HG03571 (cell line): ENCODE data around the gene CNGA3.
"Not testable (repeated sequence)": the region's sequence is repeated elsewhere in the genome, so short reads cannot be mapped to it uniquely, and the experiment has no call there.

Experiments used
- ATAC-seq: cut with Tn5 transposase; IDR thresholded peaks from one replicate; pipeline ENCODE4 v1.9.1; 2021; ENCODE audit not compliant: unreplicated experiment

The CNGA3 gene

DNA sequence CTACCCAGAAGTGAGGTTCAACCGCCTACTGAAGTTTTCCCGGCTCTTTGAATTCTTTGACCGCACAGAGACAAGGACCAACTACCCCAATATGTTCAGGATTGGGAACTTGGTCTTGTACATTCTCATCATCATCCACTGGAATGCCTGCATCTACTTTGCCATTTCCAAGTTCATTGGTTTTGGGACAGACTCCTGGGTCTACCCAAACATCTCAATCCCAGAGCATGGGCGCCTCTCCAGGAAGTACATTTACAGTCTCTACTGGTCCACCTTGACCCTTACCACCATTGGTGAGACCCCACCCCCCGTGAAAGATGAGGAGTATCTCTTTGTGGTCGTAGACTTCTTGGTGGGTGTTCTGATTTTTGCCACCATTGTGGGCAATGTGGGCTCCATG lies 49.7 kb downstream of the CNGA3 start:
- no peak for ATAC-seq

DNA sequence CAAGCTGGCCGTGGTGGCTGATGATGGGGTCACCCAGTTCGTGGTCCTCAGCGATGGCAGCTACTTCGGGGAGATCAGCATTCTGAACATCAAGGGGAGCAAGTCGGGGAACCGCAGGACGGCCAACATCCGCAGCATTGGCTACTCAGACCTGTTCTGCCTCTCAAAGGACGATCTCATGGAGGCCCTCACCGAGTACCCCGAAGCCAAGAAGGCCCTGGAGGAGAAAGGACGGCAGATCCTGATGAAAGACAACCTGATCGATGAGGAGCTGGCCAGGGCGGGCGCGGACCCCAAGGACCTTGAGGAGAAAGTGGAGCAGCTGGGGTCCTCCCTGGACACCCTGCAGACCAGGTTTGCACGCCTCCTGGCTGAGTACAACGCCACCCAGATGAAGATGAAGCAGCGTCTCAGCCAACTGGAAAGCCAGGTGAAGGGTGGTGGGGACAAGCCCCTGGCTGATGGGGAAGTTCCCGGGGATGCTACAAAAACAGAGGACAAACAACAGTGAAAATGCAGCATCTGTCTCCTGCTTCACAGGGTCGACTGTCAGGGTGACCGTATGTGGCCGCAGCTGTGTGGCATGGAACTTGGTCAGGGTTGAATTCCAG lies 50.6 kb downstream of the CNGA3 start:
- no peak for ATAC-seq

DNA sequence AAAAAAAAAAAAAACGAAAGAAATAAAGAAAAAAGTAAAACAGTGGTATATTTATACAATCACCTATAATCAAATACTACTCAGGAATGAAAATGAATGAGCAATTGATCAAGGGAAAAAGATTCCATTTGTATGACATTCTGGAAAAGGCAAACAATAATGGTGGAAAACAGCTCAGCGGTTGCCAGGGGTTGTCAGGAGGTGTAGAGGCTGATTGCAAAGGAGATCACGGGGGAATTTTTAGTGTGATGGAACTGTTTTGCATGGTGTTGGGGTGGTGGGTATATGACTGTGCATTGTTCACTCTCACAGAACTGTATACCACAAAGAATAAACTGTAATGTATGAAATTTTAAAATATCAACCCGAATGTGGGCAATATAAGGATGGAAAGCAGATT lies 52.9 kb downstream of the CNGA3 start:
- ATAC-seq, result no peak

DNA sequence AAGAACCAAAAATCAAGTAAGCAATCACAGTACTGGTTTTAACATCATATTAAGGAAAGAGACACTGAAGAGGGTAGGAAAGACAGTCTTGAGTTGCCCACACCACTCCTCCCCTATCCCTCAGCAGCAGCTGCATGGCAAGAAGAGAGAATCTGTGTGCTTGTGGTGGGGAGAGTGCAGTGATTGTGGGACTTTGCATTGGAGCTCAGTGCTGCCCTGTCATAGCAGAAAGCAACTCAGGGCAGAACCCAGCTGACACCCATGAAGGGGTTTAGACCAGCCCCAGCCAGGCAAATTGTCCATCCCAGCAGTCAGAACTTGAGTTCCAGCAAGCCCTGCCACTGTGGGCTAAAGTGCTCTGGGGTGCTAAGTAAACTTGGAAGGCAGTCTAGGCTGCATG lies 57.6 kb downstream of the CNGA3 start:
- ATAC-seq, result no peak

DNA sequence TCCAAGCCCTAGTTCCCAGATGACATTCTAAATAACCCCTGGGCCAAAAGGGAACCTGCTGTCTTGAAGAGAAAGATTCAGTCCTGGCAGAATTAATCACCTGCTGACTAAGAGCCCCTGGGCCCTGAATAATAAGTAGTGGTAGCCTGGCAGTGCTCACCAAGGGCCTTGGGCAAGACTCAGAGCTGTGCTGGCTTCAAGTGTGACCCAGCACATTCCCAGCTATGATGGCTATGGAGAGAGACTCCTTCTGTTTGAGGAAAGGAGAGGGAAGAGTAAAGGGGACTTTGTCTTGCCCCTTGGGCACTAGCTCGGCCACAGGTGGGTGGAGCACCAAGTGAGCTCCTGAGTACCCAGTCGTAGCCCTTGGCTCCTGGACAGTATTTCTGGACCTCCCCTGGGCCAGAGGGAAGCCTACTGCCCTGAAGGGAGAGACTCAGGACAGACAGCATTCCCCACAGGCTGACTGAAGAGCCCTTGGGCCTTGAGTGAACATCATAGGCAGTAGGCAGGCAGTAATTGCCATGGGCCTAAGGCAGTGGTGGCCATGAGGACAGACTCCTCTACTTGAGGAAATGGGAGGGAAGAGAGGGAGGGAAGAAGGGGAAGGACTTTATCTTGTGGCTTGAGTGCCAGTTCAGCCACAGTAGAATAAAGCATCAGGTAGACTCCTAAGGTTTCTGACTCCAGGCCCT lies 58.4 kb downstream of the CNGA3 start:
- no peak for ATAC-seq

DNA sequence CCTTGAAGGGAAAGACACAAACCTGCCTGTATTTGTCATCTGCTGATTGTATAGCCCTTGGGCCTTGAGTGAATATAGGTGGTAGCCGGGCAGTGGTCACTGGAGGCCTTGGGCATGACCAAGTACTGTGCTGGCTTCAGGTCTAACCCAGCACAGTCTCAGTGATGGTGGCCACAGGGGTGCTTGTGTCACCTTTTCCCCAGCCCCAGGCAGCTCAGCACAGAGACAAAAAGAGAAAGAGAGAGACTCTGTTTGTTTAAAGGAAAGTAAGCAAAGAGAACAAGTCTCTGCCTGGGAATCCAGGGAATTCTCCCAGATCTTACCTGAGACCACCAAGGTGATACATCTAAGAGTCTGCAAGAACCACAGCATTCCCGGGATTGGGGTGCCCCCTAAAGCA lies 59.0 kb downstream of the CNGA3 start:
- ATAC-seq, result no peak

DNA sequence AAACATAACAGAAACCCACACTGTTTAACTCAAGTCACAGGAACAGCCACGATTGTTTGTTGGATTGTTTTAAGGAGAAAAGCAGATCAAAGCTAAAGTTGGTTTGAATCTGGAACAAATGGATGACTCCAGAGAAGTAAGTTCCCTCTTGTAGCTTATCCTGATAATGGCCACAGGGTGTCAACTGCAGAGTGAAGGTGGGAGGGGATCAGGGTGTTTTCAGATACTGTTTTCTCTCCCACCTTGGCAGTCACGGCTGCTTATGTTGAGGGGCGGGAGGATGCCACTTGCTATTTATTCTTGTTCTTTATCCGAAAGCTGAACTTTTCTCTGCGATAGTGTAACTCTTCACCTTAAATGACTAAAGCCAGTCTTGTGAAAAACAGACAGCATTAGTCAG lies 61.9 kb downstream of the CNGA3 start:
- ATAC-seq, result no peak

DNA sequence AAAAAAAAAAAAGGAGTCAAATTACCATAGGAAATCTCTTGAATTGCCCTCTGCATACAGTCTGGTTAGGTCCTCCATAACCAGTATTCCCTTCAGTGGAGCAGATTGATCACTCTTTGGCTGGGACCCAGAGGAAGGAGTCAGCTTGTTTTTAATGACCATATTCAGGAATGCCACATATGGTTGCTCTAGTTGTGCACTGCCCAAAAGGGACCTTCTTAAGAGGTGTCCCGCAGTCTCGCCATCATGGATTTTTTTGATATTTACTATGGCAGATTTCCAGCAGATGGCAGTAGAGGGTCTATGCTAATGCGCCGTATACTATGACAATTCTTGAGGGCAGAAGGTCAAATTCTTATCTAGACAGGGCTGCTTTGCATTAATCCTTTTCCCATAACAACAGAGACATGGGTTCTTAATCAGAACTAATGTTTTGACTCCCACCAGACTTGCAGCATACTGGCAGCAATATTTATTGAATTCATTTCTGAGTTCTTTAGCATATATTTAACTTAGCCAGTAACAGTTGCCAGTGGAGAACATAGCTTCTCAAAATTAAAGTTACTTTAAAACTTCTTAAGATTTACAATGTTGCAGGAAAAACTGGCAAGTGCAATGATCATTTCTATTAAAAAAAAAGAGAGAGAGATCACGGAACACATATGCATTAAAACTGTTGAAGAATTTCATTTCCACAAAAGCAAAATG lies 66.6 kb downstream of the CNGA3 start:
- peak; percentile 79 for ATAC-seq

DNA sequence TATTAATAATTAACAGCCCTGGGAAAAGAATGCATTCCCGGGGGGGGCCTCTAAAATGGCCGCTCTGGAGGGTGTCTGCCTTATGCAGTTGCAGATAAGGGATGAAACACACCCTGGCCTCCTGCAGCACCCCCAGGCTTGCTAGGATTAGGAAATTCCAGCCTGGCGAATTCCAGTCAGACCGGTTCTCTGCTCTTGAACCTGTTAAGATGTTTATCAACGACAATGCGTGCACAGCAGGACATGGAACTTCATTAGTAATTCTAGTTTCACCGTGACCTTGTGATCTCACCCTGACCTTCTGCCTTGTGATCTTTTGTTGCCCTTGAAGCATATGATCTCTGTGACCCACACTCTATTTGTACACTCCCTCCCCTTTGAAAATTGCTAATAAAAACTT lies 68.0 kb downstream of the CNGA3 start:
- ATAC-seq, result not testable (repeated sequence)

DNA sequence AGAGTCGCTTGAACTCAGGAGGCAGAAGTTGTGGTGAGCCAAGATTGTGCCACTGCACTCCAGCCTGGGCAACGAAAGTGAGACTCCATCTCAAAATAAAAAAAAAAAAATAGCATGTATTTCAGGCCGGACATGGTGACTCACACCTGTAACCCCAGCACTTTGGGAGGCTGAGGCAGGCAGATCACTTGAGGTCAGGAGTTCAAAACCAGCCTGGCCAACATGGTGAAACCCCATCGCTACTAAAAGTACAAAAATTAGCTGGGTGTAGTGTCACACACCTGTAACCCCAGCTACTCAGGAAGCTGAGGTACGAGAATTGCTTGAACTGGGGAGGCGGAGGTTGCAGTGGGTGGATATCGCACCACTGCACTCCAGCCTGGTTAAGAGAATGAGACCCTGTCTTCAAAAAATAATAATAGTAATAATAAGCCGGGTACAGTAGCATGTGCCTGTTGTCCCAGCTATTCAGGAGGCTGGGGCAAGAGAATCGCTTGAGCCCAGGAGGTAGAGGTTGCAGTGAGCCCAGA lies 69.5 kb downstream of the CNGA3 start:
- not testable (repeated sequence) for ATAC-seq

DNA sequence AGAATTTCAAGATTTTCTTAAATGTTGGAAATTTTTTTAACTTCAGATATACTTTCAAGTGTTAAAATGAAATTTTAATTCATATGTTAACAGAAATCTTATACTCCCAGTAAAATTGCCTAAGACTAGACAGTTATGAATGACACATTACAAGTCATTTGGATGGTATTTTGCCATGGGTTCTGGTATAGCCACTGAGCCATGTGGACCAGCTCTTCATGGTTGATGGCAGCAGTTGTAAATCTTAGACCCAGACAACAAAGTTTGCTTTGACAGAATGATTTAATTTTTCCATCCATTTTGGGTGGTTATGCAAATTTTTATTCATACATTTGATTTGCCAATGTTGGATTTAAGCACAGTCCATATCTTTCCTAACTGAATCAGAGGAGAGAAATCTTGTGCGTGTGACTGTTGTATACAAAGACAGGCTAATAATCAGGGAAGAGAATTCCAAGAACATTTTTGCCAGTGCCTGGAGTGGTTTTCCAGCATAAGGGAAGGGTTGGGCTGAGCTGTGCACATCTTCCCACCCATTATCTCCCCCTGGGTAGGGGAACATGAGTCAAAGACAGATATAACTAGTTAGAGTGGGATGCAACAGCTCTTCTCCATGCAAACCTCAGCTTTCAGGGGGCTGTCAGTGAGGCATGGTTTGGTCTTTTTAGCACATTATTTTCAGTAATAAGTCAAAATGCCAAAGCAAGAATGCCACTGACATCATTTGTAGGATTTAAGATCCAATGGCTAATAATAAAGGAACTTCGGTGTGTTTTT lies 70.3 kb downstream of the CNGA3 start:
- ATAC-seq, result no peak

DNA sequence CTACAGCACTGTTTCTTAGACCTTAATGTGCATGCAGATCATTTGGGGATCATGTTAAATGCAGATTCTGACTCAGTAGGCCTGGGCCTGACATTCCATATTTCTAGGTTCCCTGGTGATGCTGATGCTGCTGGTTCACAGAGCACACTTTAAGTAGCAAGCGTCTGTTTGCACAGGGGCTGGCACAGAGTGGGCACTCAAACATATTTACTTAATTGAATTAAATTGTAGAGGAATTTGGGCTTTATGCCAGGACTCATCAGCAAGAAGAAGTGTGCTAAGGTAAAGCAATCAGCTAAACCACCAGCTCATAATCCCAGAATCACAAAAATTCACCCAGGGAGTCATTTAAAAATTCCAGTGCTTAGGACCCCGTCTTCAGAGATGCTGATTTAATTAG lies 73.3 kb downstream of the CNGA3 start:
- ATAC-seq, result no peak

DNA sequence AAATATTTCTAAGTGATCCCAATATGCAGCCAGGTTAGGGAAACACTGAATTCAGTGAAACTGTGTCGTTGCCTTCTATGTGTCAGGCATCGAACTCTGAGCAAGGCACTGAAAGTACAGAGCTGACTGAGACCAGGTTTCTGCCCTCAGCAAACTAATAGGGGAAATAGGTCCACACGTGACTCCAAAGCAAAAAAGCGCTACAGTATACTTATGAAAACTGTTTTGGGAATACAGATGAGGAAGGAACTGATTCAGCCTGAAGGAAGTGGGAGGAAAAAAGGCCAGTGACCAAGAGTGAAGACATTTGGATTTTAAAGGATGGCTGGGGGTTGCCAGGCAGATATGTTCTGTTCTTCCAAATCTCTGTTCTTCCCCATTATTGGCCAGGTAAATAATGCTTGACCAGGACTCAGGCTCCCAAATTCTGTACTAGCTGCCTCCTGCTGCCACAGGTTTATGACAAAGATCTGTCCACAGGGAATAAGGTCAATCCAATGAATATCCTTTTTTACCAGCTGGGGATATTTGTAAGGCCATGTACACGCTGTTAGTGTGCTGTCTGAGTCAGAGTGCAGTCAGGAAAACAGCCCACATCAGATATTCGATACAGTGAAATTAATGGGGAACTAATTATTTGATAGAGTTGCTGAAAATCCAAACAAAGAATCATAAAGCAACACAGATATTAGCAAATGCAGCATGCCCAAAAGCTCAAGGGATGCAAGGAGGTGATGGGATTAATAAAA lies 73.9 kb downstream of the CNGA3 start:
- no peak for ATAC-seq

DNA sequence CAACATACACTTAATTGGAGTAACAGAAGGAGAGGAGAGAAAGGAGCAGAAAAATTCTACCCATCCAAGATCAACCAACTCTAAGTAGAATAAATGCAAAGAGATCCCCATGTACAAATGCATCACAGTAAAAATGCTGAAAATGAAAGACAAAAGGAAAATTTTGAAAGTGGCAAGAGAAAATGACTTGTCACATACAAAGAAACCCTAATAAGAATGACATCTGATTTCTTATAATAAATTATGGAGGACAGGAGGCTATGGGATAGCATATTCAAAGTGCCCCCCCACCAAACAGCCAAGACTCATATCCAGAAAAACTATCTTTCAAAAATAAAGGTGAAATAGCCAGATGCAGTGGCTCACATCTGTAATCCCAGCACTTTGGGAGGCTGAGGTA lies 76.2 kb downstream of the CNGA3 start:
- no peak for ATAC-seq

DNA sequence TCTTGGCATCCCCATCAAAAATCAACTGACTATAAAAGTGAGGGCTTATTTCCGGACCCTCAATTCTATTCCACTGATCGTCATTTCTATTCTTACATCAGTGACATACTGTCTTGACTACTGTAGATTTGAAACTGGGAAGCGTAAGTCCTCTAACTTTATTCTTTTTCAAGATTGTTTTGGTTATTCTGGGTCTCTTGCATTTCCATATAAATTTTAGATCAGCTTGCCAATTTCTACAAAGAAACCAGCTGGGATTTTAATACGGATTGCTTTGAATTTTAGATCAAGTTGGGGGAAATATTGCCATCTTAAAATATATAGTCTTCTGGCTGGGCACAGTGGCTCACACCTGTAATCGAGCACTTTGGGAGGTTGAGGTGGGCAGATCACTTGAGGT lies 80.5 kb downstream of the CNGA3 start:
- ATAC-seq, result no peak

DNA sequence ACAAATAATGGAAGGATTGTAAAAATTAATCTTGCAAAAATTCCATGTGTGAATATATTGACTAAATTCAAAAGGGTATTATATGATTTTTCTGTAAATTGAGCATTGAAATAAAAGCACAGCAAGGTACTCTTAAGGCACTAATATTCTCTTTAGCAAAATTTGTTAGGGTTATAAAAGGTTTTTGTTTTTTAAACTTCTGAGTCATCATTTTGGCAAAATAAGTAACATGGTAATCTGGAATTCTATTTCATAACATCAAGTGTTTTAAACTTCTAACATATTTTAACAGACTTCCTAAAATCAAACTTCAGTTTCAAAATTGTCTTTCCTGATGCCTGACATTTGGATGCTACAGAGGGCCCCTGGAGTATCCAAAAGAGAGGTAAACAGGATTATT lies 85.9 kb downstream of the CNGA3 start:
- no peak for ATAC-seq

DNA sequence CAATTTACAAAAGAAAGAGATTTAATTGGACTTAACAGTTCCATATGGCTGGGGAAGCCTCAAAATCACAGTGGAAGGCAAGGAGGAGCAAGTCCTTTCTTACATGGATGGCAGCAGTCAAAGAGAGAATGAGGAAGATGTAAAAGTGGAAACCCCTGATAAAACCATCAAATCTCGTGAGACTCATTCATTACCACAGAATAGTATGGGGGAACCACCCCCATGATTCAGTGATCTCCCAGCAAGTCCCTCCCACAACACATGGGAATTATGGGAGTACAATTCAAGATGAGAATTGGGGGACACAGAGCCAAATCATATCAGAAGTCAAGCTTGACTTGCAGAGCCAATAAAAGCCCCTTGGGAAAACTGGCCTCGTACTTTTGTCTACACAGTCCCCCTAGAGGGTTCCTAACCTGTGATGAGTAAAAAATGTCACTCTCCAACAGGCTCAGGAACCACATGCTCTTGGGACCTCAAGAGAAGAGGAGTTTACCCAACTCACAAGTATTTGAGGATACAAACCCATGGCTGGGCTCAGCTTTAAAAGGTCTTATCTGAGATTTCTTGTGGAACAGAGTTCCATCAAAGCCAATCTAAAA lies 87.2 kb downstream of the CNGA3 start:
- no peak for ATAC-seq

DNA sequence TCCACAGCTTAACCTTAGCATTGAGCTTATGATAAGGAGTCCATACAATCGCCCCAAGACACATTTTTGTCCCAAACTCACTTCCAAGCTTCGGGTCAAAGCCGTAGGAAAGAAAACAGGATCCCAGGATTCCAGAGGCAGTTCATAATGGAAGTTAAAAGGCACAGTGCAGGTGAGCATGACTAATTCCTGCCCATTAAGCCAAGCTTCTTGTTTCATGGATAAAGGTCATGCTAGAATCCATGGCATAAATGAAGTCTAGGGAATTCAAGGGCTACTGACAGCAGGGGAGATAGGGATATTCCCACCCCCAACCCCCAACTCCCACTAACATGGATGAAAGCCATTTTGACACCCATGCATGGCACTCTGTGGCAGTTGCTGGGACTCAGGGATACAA lies 88.2 kb downstream of the CNGA3 start:
- ATAC-seq, result no peak

DNA sequence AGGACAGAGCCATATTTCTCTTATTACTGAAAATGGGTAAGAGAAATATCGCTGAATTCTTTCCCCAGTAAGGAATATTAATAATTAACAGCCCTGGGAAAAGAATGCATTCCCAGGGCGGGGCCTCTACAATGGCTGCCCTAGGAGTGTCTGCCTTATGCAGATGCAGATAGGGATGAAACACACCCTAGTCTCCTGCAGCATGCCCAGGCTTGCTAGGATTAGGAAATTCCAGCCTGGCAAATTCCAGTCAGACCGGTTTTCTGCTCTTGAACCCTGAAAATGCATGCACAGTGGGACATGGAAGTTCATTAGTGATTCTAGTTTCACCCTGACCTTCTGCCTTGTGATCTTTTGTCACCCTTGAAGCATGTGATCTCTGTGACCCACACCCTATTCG lies 89.4 kb downstream of the CNGA3 start:
- ATAC-seq, result not testable (repeated sequence)

DNA sequence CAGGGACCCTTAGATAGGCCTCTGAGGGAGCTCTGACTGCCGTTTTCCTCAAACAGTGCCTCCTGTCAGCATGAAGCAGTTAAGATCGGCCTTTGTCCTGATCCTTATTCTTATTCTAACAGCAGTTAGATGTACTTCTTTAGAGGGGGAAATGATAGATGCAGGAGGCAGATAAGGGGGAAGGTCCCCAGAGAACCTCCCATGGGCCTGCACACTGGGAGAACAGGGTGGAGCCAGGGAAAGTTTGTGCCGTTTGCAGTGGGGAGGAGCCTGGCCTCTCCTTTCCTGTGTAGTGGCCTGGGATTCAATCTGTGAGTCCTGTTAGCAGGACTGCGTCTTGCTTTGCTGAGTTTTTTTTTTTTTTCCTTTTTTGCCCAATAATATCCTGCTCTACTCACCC lies 90.5 kb downstream of the CNGA3 start:
- ATAC-seq, result no peak
